Endothelial cell of umbilical vein (primary cell): Measurements from ENCODE around the gene LY6G6C.

Source experiments
- MAX ChIP-seq: IDR thresholded peaks from 2 replicates; pipeline ENCODE4 v1.6.1; 2011; ENCODE audit not compliant: insufficient read depth, insufficient read length
- TF ChIP-seq, protein P1 (sequence below), 2 donors: IDR thresholded peaks; 1 replicate in 1 of 2; 2 replicates in 1 of 2; pipeline ENCODE4 v1.5.1; 2011; ENCODE audit warnings: low read length in 2 of 2, mild to moderate bottlenecking in 2 of 2, moderate library complexity in 2 of 2, control low read depth in 1 of 2, inconsistent platforms in 1 of 2, low read depth in 1 of 2; ENCODE audit not compliant: insufficient read depth in 1 of 2; ENCODE audit errors: extremely low read depth in 1 of 2

DNA sequence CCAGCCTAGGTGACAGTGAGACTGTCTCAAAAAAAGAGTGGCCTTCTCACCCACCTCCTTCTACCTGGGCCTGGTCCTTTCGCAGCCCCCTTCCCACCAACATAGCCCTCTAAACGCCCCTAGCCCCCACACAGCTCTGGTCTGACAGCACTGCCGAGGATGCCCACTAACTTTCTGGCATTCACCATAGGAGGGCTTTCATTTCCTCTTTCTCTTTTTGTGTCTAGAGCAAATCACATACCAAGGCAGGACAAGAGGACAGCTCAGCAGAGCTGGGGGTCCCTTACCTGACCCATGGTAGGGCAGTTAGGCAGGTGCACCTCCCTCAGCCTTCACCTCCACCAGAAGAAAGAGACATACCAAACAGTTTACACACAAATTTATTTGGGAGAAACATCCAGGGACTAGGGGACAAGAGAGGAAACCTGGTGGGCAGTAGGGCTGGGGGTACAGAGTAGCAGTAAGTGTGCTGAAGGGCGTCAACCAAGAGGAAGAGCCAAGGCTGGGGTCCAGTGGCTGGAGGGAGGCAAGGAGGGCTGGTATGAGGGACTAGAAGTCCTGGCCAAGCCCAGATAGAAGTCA, 45.1 kb downstream of the LY6G6C start:
- TF ChIP-seq MAX, result no peak
- TF ChIP-seq, protein P1, sequence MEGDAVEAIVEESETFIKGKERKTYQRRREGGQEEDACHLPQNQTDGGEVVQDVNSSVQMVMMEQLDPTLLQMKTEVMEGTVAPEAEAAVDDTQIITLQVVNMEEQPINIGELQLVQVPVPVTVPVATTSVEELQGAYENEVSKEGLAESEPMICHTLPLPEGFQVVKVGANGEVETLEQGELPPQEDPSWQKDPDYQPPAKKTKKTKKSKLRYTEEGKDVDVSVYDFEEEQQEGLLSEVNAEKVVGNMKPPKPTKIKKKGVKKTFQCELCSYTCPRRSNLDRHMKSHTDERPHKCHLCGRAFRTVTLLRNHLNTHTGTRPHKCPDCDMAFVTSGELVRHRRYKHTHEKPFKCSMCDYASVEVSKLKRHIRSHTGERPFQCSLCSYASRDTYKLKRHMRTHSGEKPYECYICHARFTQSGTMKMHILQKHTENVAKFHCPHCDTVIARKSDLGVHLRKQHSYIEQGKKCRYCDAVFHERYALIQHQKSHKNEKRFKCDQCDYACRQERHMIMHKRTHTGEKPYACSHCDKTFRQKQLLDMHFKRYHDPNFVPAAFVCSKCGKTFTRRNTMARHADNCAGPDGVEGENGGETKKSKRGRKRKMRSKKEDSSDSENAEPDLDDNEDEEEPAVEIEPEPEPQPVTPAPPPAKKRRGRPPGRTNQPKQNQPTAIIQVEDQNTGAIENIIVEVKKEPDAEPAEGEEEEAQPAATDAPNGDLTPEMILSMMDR (IDR thresholded peaks at IDR 0.05; ENCODE audit: extremely low read depth in 1 of 2, insufficient read depth in 1 of 2, low read depth in 1 of 2, low read length in 2 of 2), result no peak
